MM.1S (cell line): ENCODE data around the gene TMEM214.

ENCODE experiments used
- DNase-seq: peaks from one replicate; pipeline ENCODE4 v3.0.0-alpha.2; 2015
- H2AFZ ChIP-seq: fragments of 300-600 bp; sonication (generic); 2 replicates; pipeline ENCODE4 v1.6.0; 2016; ENCODE audit warnings: antibody characterized with exemption, low read length
- H3F3A ChIP-seq: fragments of 300-600 bp; sonication (generic); 2 replicates; pipeline ENCODE4 v1.6.1; 2016; ENCODE audit warnings: mild to moderate bottlenecking, antibody characterized with exemption, low read length, moderate library complexity, mixed read lengths; ENCODE audit not compliant: insufficient read depth
- H3K27ac ChIP-seq: fragments of 300-600 bp; sonication (generic); 2 replicates; pipeline ENCODE4 v1.5.1; 2016; ENCODE audit warnings: mild to moderate bottlenecking, low read length
- H3K27me3 ChIP-seq: fragments of 300-600 bp; sonication (generic); replicated peaks from 2 replicates; pipeline ENCODE4 v1.6.0; 2016; ENCODE audit warnings: low read length; ENCODE audit not compliant: insufficient read depth
- H3K36me3 ChIP-seq: fragments of 300-600 bp; sonication (generic); replicated peaks from 2 replicates; pipeline ENCODE4 v1.6.1; 2016; ENCODE audit warnings: mild to moderate bottlenecking, low read length, mixed read lengths; ENCODE audit not compliant: insufficient read depth
- H3K4me1 ChIP-seq: fragments of 300-600 bp; sonication (generic); 2 replicates; pipeline ENCODE4 v1.6.1; 2016; ENCODE audit warnings: low read length, mixed read lengths
- H3K4me2 ChIP-seq: fragments of 300-600 bp; sonication (generic); 2 replicates; pipeline ENCODE4 v1.6.0; 2016; ENCODE audit warnings: low read depth, low read length
- H3K4me3 ChIP-seq: fragments of 300-600 bp; sonication (generic); 2 replicates; pipeline ENCODE4 v1.5.1; 2016; ENCODE audit warnings: low read length, mixed read lengths
- H3K79me2 ChIP-seq: fragments of 300-600 bp; sonication (generic); 2 replicates; pipeline ENCODE4 v1.6.1; 2016; ENCODE audit warnings: mixed run types, low read length, mixed read lengths
- H3K9ac ChIP-seq: fragments of 300-600 bp; sonication (generic); 2 replicates; pipeline ENCODE4 v1.6.1; 2016; ENCODE audit warnings: low read length, mixed read lengths
- H3K9me2 ChIP-seq: fragments of 300-600 bp; sonication (generic); replicated peaks from 2 replicates; pipeline ENCODE4 v1.6.1; 2016; ENCODE audit warnings: mild to moderate bottlenecking, low read length, mixed read lengths; ENCODE audit not compliant: insufficient read depth
- H3K9me3 ChIP-seq: fragments of 300-600 bp; sonication (generic); replicated peaks from 2 replicates; pipeline ENCODE4 v1.6.1; 2016; ENCODE audit warnings: mild to moderate bottlenecking, low read length, mixed read lengths; ENCODE audit not compliant: insufficient read depth
- H4K20me1 ChIP-seq: fragments of 300-600 bp; sonication (generic); 2 replicates; pipeline ENCODE4 v1.6.1; 2016; ENCODE audit warnings: mild to moderate bottlenecking, low read length, moderate library complexity, mixed read lengths; ENCODE audit not compliant: insufficient read depth
- CTCF ChIP-seq: fragments of 300-600 bp; sonication (generic); IDR thresholded peaks from 2 replicates; pipeline ENCODE4 v1.5.1; 2016; ENCODE audit warnings: antibody characterized with exemption, low read length, mixed read lengths
- EZH2 ChIP-seq: fragments of 300-600 bp; sonication (generic); optimal IDR thresholded peaks from 2 replicates; pipeline ENCODE3; 2017; ENCODE audit warnings: low read depth, mild to moderate bottlenecking, antibody characterized with exemption, low read length, mixed read lengths
- EZH2phosphoT487 ChIP-seq: fragments of 300-600 bp; sonication (generic); IDR thresholded peaks from 2 replicates; pipeline ENCODE4 v1.6.1; 2018; ENCODE audit warnings: antibody characterized with exemption, low read length

Gene TMEM214

GRCh38 chr2:27038631-27039339, 6.0 kb downstream of the TMEM214 start:
- Histone ChIP-seq H3K9ac (no peak overlapping the region), H3K36me3 (peaks cover 11% of the 10 kb centered on the region), H3K27me3 (no peaks in the 10 kb centered on the region), H3K4me1 (peaks cover 5% of the 10 kb centered on the region), H3F3A (no peaks in the 10 kb centered on the region), H3K4me2 (no peak overlapping the region), H2AFZ (no peak overlapping the region), H3K9me3 (no peaks in the 10 kb centered on the region), H3K9me2 (no peaks in the 10 kb centered on the region), H4K20me1 (no peaks in the 10 kb centered on the region), H3K27ac (no peak overlapping the region), H3K4me3 (no peak overlapping the region), H3K79me2 (peaks cover 32% of the 10 kb centered on the region)
- no peak for TF ChIP-seq EZH2
- TF ChIP-seq CTCF, result no peak
- TF ChIP-seq EZH2phosphoT487, result no peak
- no peak for DNase-seq

GRCh38 chr2:27039426-27039825, 6.7 kb downstream of the TMEM214 start:
- no peak for TF ChIP-seq CTCF
- TF ChIP-seq EZH2phosphoT487, result no peak
- TF ChIP-seq EZH2, result no peak

GRCh38 chr2:27039871-27040270, 7.1 kb downstream of the TMEM214 start:
- Histone ChIP-seq H3K79me2 (peaks cover 21% of the 10 kb centered on the region), H3K9me2 (no peaks in the 10 kb centered on the region), H2AFZ (no peak overlapping the region), H3K4me3 (no peak overlapping the region), H3K4me1 (no peaks in the 10 kb centered on the region), H4K20me1 (no peaks in the 10 kb centered on the region), H3K36me3 (peaks cover 11% of the 10 kb centered on the region), H3K27me3 (no peaks in the 10 kb centered on the region), H3K9me3 (no peaks in the 10 kb centered on the region), H3K27ac (no peak overlapping the region), H3K4me2 (no peak overlapping the region), H3F3A (no peaks in the 10 kb centered on the region), H3K9ac (no peak overlapping the region)
- DNase-seq, result no peak
- no peak for TF ChIP-seq EZH2
- no peak for TF ChIP-seq CTCF
- TF ChIP-seq EZH2phosphoT487, result no peak

More at GRCh38 chr2:27039426-27039825, 6.7 kb downstream of the TMEM214 start:
- no peak for DNase-seq
- Histone ChIP-seq H3K9me3 (no peaks in the 10 kb centered on the region), H4K20me1 (no peaks in the 10 kb centered on the region), H3K27me3 (no peaks in the 10 kb centered on the region), H2AFZ (no peak overlapping the region), H3K9me2 (no peaks in the 10 kb centered on the region), H3K4me1 (0 out of 2 replicates have a peak, but pooled peaks cover under 1% of the 10 kb centered on the region), H3K27ac (no peak overlapping the region), H3K9ac (no peak overlapping the region), H3K79me2 (peaks cover 25% of the 10 kb centered on the region), H3F3A (no peaks in the 10 kb centered on the region), H3K4me3 (no peak overlapping the region), H3K4me2 (no peak overlapping the region), H3K36me3 (peaks cover 11% of the 10 kb centered on the region)
